OCI-LY7 (cell line): ENCODE measurements around the gene MYMX.

Experiments used
- EZH2phosphoT487 ChIP-seq: fragments of 200-600 bp; sonication (generic); IDR thresholded peaks from 2 replicates; pipeline ENCODE4 v1.6.1; 2018; ENCODE audit warnings: low read depth, borderline replicate concordance, mild to moderate bottlenecking, mixed run types, antibody characterized with exemption, low read length, moderate library complexity, mixed read lengths
- TF ChIP-seq, protein P1 (sequence below): fragments of 200-600 bp; sonication (generic); conservative IDR thresholded peaks from 2 replicates; pipeline ENCODE4 v1.5.1; 2014; ENCODE audit warnings: mild to moderate bottlenecking, antibody characterized with exemption, low read length, moderate library complexity, mixed read lengths

DNA sequence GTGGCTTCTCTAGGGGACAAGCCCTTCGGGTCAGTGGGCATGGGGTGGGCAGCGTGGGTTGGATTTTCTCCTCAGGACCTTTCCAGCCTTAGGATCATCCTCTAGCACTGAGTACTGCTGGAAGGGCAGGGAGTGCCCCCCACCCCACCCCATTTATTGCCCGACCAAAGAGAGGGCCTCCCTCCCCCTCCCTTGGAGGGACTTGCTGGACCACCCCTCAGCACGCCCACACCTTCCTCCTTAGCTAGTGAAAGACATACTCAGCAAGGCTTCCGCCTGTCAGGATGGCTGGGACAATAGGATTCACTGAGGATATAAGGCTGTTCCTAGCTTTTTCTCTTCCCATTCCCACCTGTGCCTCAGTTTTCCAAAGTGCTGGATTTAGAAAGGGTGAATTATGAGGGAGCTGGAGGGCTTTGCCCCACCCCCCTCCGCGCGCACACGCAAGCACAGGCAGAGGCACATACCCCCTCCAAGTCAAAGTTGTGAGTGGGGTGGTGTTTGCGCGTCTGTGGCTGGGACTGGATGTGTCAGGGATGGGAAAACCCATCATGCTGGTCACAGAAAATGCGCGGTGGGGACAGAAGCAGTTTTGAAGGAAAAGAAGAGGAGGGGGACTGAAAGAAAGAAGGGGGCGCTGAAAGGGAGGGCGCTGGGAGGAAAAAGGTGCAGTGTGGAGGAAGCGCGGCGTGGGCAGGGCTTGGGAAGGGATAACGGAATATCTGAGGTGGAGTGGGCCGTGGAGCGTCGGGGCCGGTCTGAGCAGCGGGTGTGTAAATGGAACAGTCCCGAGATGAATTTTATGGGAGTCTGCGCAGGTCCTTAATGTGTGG lies 6.0 kb downstream of the MYMX start:
- TF ChIP-seq, protein P1, sequence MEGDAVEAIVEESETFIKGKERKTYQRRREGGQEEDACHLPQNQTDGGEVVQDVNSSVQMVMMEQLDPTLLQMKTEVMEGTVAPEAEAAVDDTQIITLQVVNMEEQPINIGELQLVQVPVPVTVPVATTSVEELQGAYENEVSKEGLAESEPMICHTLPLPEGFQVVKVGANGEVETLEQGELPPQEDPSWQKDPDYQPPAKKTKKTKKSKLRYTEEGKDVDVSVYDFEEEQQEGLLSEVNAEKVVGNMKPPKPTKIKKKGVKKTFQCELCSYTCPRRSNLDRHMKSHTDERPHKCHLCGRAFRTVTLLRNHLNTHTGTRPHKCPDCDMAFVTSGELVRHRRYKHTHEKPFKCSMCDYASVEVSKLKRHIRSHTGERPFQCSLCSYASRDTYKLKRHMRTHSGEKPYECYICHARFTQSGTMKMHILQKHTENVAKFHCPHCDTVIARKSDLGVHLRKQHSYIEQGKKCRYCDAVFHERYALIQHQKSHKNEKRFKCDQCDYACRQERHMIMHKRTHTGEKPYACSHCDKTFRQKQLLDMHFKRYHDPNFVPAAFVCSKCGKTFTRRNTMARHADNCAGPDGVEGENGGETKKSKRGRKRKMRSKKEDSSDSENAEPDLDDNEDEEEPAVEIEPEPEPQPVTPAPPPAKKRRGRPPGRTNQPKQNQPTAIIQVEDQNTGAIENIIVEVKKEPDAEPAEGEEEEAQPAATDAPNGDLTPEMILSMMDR: no peak
- TF ChIP-seq EZH2phosphoT487: no peak
